ENCODE measurements around the gene OR7C1. TPM values are rescaled to one million over a fixed set of nuclear protein-coding genes. Genes with fewer than 3 reads are reported as not detected.
"Not testable (repeated sequence)": the region's sequence is repeated elsewhere in the genome, so short reads cannot be mapped to it uniquely, and the experiment has no call there.

Gene OR7C1
- total RNA-seq, 1 experiment from 2014 or later = not detected

DNA sequence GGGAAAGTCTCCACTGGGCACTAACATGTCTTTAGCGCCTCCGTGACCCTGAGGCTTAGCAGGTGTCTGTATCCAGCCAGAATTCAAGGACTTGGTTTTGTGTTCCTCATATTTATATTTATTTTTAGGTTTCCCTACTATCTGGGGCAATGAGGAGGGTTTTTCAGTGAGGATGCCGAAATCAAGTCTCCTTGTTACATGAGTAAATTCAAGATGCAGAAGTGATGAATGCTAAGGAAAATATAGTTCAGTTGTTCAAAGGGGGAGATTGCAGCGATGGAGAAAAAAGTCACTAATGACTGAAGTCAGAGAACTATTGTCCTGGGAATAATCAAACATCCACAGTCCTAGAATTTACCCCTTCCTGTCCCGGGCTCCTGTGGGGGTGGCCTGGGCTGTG lies 55.8 kb downstream of the OR7C1 start:
- no peaks in the 10 kb centered on the region for H3K79me2 ChIP-seq (ENCODE audit: low read depth)
- no peaks in the 10 kb centered on the region for H3F3A ChIP-seq (ENCODE audit: insufficient read depth, low read depth)
- no peaks in the 10 kb centered on the region for H3K9me3 ChIP-seq (ENCODE audit: insufficient read depth, low read depth)
- H3K27me3 ChIP-seq (ENCODE audit: insufficient read depth, low read depth) = no peaks in the 10 kb centered on the region
- CTCF ChIA-PET = no interaction called here
- intact Hi-C loops (cut with micrococcal nuclease; ENCODE audit: unreplicated experiment) = no loop called here
- H3K27ac ChIP-seq = no peak overlapping the region
- BruUV-seq (replicated peaks) = no TSS peak
- H3K4me1 ChIP-seq (replicated peaks; ENCODE audit: insufficient read depth) = no peaks in the 10 kb centered on the region; the same call in 1 of the 2 replicates
- no peaks in the 10 kb centered on the region for H4K20me1 ChIP-seq (ENCODE audit: insufficient read depth)
- POLR2A ChIA-PET (ENCODE audit: unreplicated experiment) = interaction anchor here (0.6 kb wide), 1 partner anchor 205 kb away, joined by 5 read pairs; no protein-coding TSS in a partner anchor
- no peak overlapping the region for H3K4me2 ChIP-seq
- no peak overlapping the region for H3K4me3 ChIP-seq
- H3K36me3 ChIP-seq (ENCODE audit: low read depth) = no peaks in the 10 kb centered on the region
- no peaks in the 10 kb centered on the region for H3K9me2 ChIP-seq (ENCODE audit: insufficient read depth)
- TF ChIP-seq, protein P1, sequence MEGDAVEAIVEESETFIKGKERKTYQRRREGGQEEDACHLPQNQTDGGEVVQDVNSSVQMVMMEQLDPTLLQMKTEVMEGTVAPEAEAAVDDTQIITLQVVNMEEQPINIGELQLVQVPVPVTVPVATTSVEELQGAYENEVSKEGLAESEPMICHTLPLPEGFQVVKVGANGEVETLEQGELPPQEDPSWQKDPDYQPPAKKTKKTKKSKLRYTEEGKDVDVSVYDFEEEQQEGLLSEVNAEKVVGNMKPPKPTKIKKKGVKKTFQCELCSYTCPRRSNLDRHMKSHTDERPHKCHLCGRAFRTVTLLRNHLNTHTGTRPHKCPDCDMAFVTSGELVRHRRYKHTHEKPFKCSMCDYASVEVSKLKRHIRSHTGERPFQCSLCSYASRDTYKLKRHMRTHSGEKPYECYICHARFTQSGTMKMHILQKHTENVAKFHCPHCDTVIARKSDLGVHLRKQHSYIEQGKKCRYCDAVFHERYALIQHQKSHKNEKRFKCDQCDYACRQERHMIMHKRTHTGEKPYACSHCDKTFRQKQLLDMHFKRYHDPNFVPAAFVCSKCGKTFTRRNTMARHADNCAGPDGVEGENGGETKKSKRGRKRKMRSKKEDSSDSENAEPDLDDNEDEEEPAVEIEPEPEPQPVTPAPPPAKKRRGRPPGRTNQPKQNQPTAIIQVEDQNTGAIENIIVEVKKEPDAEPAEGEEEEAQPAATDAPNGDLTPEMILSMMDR (conservative IDR thresholded peaks at IDR 0.05) = no peak
- no peak for TF ChIP-seq EZH2 (IDR thresholded peaks at IDR 0.05; ENCODE audit: low read depth)
- no peak overlapping the region for H2AFZ ChIP-seq
- DNase-seq = no peak

DNA sequence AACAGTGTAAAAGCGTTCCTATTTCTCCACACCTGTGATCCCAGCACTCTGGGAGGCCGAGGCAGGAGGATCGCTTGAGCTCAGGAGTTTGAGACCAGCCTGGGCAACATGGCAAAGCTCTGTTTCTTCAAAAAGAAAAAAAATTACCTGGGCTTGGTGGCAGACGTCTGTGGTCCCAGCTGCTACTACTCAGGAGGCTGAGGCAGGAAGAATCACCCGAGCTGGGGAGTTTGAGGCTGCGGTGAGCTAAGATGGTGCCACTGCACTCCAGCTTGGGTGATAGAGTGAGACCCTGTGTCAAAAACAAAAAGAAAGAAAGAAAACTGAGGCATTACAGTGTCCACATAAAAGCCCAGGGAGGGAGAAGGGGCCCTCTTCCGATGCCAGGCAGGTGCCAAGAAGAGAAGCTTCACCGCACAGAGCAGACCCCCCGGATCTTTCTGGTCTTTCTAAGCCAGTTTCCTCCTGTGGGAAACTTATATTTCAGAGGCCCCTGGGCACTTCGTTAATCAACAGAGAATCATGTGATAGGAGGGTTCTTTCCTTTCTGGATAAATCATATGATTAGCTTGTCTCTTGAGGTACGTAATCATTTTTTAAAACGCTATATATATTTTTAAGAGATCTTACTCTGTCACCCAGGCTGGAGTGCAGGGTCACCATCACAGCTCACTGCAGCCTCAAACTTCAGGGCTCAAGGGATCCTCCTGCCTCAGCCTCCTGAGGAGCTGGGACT lies 56.7 kb downstream of the OR7C1 start, which contains the start of gene ADGRE2:
TSS of gene ADGRE2 (minus strand) at position 451 of the 736 bp plus-strand sequence. CDS start 1,804 bp downstream, outside the sequence.
- ChIA-PET CTCF (interaction anchor here (0.6 kb wide), 1 partner anchor 125 kb away, joined by 9 read pairs; no protein-coding TSS in a partner anchor), POLR2A (ENCODE audit: unreplicated experiment) (interaction anchor here (0.6 kb wide), 2 partner anchors 29 to 204 kb away, joined by 5 to 8 read pairs; no protein-coding TSS in a partner anchor)
- H3K9me2 ChIP-seq (ENCODE audit: insufficient read depth); BruUV-seq (replicated peaks); H3K27me3 ChIP-seq (ENCODE audit: insufficient read depth, low read depth); H3K4me2 ChIP-seq; H3K79me2 ChIP-seq (ENCODE audit: low read depth); intact Hi-C loops (cut with micrococcal nuclease; ENCODE audit: unreplicated experiment); H4K20me1 ChIP-seq (ENCODE audit: insufficient read depth); H2AFZ ChIP-seq; H3K9me3 ChIP-seq (ENCODE audit: insufficient read depth, low read depth); H3K4me3 ChIP-seq; H3K36me3 ChIP-seq (ENCODE audit: low read depth); H3K4me1 ChIP-seq (replicated peaks; ENCODE audit: insufficient read depth); H3F3A ChIP-seq (ENCODE audit: insufficient read depth, low read depth); DNase-seq; H3K27ac ChIP-seq: not testable (repeated sequence)

DNA sequence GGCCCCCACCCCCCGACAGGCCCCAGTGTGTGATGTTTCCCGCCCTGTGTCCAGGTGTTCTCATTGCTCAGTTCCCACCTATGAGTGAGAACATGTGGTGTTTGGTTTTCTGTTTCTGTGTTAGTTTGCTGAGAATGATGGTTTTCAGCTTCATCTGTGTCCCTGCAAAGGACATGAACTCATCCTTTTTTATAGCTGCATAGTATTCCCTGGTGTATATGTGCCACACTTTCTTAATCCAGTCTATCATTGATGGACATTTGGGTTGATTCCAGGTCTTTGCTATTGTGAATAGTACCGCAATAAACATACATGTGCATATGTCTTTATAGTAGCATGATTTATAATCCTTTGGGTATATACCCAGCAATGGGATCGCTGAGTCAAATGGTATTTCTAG lies 57.3 kb downstream of the OR7C1 start:
- H3K27me3 ChIP-seq (ENCODE audit: insufficient read depth, low read depth); H3K4me1 ChIP-seq (replicated peaks; ENCODE audit: insufficient read depth); H3K79me2 ChIP-seq (ENCODE audit: low read depth); H4K20me1 ChIP-seq (ENCODE audit: insufficient read depth); BruUV-seq (replicated peaks); H3K27ac ChIP-seq; POLR2A ChIA-PET (ENCODE audit: unreplicated experiment); DNase-seq; H3K9me2 ChIP-seq (ENCODE audit: insufficient read depth); H3F3A ChIP-seq (ENCODE audit: insufficient read depth, low read depth); H3K4me3 ChIP-seq; H3K36me3 ChIP-seq (ENCODE audit: low read depth); H3K9me3 ChIP-seq (ENCODE audit: insufficient read depth, low read depth); H3K4me2 ChIP-seq; H2AFZ ChIP-seq; intact Hi-C loops (cut with micrococcal nuclease; ENCODE audit: unreplicated experiment): not testable (repeated sequence)
- CTCF ChIA-PET = interaction anchor here (0.6 kb wide), 1 partner anchor 124 kb away, joined by 9 read pairs; no protein-coding TSS in a partner anchor

DNA sequence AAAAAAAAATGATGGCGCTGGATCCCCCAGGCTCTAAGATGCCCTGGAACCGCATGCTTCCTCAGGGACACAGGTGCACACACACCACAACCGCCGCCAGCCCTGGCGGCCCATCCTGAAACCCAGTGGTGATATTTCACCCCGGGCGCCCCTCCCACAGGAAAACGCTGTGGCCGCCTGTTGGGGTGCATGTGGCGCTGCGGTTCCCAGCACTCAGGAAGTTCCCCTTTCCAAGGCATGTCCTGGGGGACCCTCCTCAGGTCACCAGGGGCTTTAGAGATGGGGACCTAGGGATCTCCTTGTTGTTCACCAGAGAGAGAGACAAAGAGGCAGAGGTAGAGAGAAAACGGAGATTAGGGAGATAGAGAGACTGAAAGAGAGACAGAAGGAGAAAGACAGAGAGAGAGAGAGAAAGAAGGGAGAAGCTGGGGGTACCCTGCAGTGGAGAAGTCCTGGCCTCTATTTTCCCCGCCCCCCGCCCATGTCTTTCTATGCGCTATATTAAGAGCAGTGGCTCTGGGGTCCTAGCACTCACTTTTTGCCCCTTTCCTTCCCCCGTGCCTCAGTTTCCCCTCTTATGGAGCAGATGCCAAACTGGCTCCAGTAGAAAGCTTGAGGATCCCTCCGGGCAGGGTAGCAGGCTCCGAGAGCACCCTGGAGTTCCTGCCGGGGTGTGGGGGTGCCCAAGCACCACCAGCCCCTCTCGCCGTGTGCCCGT lies 59.0 kb downstream of the OR7C1 start:
- BruUV-seq (replicated peaks) = no TSS peak
- H3K36me3 ChIP-seq (ENCODE audit: low read depth) = no peaks in the 10 kb centered on the region
- no peaks in the 10 kb centered on the region; the same call in 1 of the 2 replicates for H3K4me1 ChIP-seq (replicated peaks; ENCODE audit: insufficient read depth)
- H3K4me3 ChIP-seq = peak overlapping the region; percentile 65
- TF ChIP-seq EZH2 (IDR thresholded peaks at IDR 0.05; ENCODE audit: low read depth) = no peak
- TF ChIP-seq, protein P1 (conservative IDR thresholded peaks at IDR 0.05) = no peak
- CTCF ChIA-PET = interaction anchor here (0.9 to 1.0 kb wide), 2 partner anchors 14 to 202 kb away, joined by 4 to 5 read pairs; no protein-coding TSS in a partner anchor
- intact Hi-C loops (cut with micrococcal nuclease; ENCODE audit: unreplicated experiment) = no loop called here
- no peak for DNase-seq
- no peaks in the 10 kb centered on the region for H3K79me2 ChIP-seq (ENCODE audit: low read depth)
- H3K9me2 ChIP-seq (ENCODE audit: insufficient read depth) = no peaks in the 10 kb centered on the region
- H4K20me1 ChIP-seq (ENCODE audit: insufficient read depth) = no peaks in the 10 kb centered on the region
- H3K4me2 ChIP-seq = peak overlapping the region; percentile 84
- peak overlapping the region; percentile 66 for H2AFZ ChIP-seq
- no peak overlapping the region for H3K27ac ChIP-seq
- H3F3A ChIP-seq (ENCODE audit: insufficient read depth, low read depth) = no peaks in the 10 kb centered on the region
- POLR2A ChIA-PET (ENCODE audit: unreplicated experiment) = no interaction called here
- H3K27me3 ChIP-seq (ENCODE audit: insufficient read depth, low read depth) = no peaks in the 10 kb centered on the region
- no peaks in the 10 kb centered on the region for H3K9me3 ChIP-seq (ENCODE audit: insufficient read depth, low read depth)

DNA sequence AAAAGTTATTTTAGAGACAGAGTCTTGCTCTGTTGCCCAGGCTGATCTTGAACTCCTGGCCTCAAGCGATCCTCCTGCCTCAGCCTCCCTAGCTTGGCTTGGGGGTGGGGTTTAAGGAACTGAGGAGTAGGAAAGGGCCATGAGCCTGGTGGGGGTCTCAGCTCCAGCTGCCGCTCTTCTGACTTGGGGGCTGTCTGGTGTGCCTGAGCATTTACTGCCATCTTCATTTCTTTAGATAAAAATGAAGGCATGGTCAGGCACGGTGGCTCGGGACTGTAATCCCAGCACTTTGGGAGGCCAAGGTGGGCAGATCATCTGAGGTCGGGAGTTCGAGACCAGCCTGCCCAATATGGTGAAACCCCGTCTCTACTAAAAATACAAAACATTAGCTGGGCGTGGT lies 59.7 kb downstream of the OR7C1 start:
- H3K79me2 ChIP-seq (ENCODE audit: low read depth); intact Hi-C loops (cut with micrococcal nuclease; ENCODE audit: unreplicated experiment); H4K20me1 ChIP-seq (ENCODE audit: insufficient read depth); H3K9me3 ChIP-seq (ENCODE audit: insufficient read depth, low read depth); H2AFZ ChIP-seq; H3K27ac ChIP-seq; H3K4me1 ChIP-seq (replicated peaks; ENCODE audit: insufficient read depth); H3K36me3 ChIP-seq (ENCODE audit: low read depth); POLR2A ChIA-PET (ENCODE audit: unreplicated experiment); BruUV-seq (replicated peaks); CTCF ChIA-PET; DNase-seq; H3F3A ChIP-seq (ENCODE audit: insufficient read depth, low read depth); H3K9me2 ChIP-seq (ENCODE audit: insufficient read depth); H3K27me3 ChIP-seq (ENCODE audit: insufficient read depth, low read depth): not testable (repeated sequence)
- H3K4me3 ChIP-seq = peak overlapping the region; percentile 65; the same call in 1 of the 2 replicates
- peak overlapping the region; percentile 84; the same call in 1 of the 2 replicates for H3K4me2 ChIP-seq

All from PC-9 (cell line).